Aorta (tissue), 5 donors: ENCODE data around the gene SPNS3. TPM values are rescaled to one million over a fixed set of nuclear protein-coding genes. Genes with fewer than 3 reads are reported as not detected.

Experiments
- ATAC-seq: fragments of 200-7000 bp; cut with Tn5 transposase; one replicate; pipeline ENCODE4 v1.9.1; 2022; ENCODE audit warnings: moderate library complexity; ENCODE audit not compliant: low FRiP score
- DNase-seq, 2 donors: peaks; one replicate each; pipeline ENCODE4 v3.0.0-alpha.2; 2020
- H3K27ac ChIP-seq, 2 donors: one replicate each; pipeline ENCODE4 v1.5.1; 2013; ENCODE audit warnings: low read length in 2 of 2, mild to moderate bottlenecking in 2 of 2, moderate library complexity in 2 of 2, control low read depth in 1 of 2, inconsistent platforms in 1 of 2, low read depth in 1 of 2
- H3K27me3 ChIP-seq, 2 donors: one replicate each; pipeline ENCODE4 v1.6.1; 2013; ENCODE audit warnings: control low read depth in 1 of 2, low read length in 1 of 2, mild to moderate bottlenecking in 1 of 2, moderate library complexity in 1 of 2; ENCODE audit not compliant: insufficient read depth in 2 of 2, control insufficient read depth in 1 of 2
- H3K36me3 ChIP-seq, 2 donors: one replicate each; pipeline ENCODE4 v1.6.1; 2013; ENCODE audit warnings: control low read depth in 1 of 2, low read length in 1 of 2, mild to moderate bottlenecking in 1 of 2; ENCODE audit not compliant: insufficient read depth in 2 of 2, control insufficient read depth in 1 of 2
- H3K4me1 ChIP-seq, 2 donors: one replicate each; pipeline ENCODE4 v1.6.1; 2013; ENCODE audit warnings: low read length in 2 of 2, control low read depth in 1 of 2, mild to moderate bottlenecking in 1 of 2, moderate library complexity in 1 of 2; ENCODE audit not compliant: insufficient read depth in 2 of 2, control insufficient read depth in 1 of 2
- H3K4me3 ChIP-seq, 2 donors: one replicate each; pipeline ENCODE4 v1.5.1; 2013; ENCODE audit warnings: low read length in 2 of 2, control low read depth in 1 of 2, mild to moderate bottlenecking in 1 of 2
- H3K9me3 ChIP-seq: one replicate; pipeline ENCODE4 v1.6.1; 2013; ENCODE audit warnings: mild to moderate bottlenecking, low read length; ENCODE audit not compliant: control insufficient read depth
- WGBS, 2 donors: extraction: QIAGEN DNeasy Blood & Tissue Kit; methylation state at CpG; one replicate each; pipeline ENCODE4 v1.1.7; 2013; 5-methylcytosine and 5-hydroxymethylcytosine counted together
- intact Hi-C, 2 donors: fragments of 100-400 bp; cut with DNase I; formaldehyde crosslinking; loops; one replicate each; pipeline versions ENCODE4 v1.14.2 to v1.15.0; 2022
- polyA plus RNA-seq, 2 donors: library from polyadenylated mRNA; stranded (reverse); fragments of 200-250 nt; gene quantifications; one replicate each; pipeline ENCODE4 v1.2.3, GENCODE V29; 2013
- total RNA-seq, 2 donors: library from RNA; stranded (reverse); fragmentation: NEBNext Ultra II Directional; extraction: Animal tissue kit (Norgen Biotek cat#: 25700); gene quantifications; one replicate each; pipeline ENCODE4 v1.2.1, GENCODE V29; 2021
- donor health status: healthy with polysubstance abuse.
- donor health status: Bipolar disorder and iron deficiency.
- donor health status: DM: no; HTN: no; CAD: no.
- donor health status: DM: no; HTN: no; CAD: no.
- donor health status: DM: yes; HTN: yes; CAD: no.

The SPNS3 gene
- total and polyA plus RNA-seq, 4 donors = 0.19 to 1.2 (median 0.25) TPM; not detected in 1

GRCh38 chr17:4448197-4448980 is 14.6 kb downstream of the SPNS3 start:
- intact Hi-C loops = no loop called here
- ATAC-seq = no peak

GRCh38 chr17:4449736-4450135 is 16.0 kb downstream of the SPNS3 start:
- ATAC-seq (no peak), DNase-seq (no peak)
- intact Hi-C loops = no loop called here
- no peaks in the 10 kb centered on the region for H3K9me3 ChIP-seq
- no peaks in the 10 kb centered on the region for H3K36me3 ChIP-seq
- no peaks in the 10 kb centered on the region for H3K4me1 ChIP-seq
- H3K27ac ChIP-seq = no peak overlapping the region
- H3K4me3 ChIP-seq = no peak overlapping the region
- H3K27me3 ChIP-seq = no peaks in the 10 kb centered on the region
- WGBS, 2 donors = 73 to 75% methylated on average over 11 of the region's 11 CpGs

More at GRCh38 chr17:4448197-4448980, 14.6 kb downstream of the SPNS3 start:
- H3K27ac ChIP-seq = no peak overlapping the region
- H3K9me3 ChIP-seq = no peaks in the 10 kb centered on the region
- DNase-seq = no peak
- no peak overlapping the region for H3K4me3 ChIP-seq
- 59 to 61% methylated on average over 11 of the region's 11 CpGs for WGBS, 2 donors
- no peaks in the 10 kb centered on the region for H3K4me1 ChIP-seq
- H3K36me3 ChIP-seq = no peaks in the 10 kb centered on the region
- no peaks in the 10 kb centered on the region for H3K27me3 ChIP-seq

GRCh38 chr17:4450710-4451316 is 17.1 kb downstream of the SPNS3 start:
- Histone ChIP-seq H3K27me3 (no peaks in the 10 kb centered on the region), H3K4me3 (no peak overlapping the region), H3K9me3 (no peaks in the 10 kb centered on the region), H3K36me3 (no peaks in the 10 kb centered on the region), H3K4me1 (no peaks in the 10 kb centered on the region), H3K27ac (no peak overlapping the region)
- intact Hi-C loops = no loop called here
- no peak for ATAC-seq
- WGBS, 2 donors = 85 to 90% methylated on average over 14 of the region's 14 CpGs
- no peak for DNase-seq

GRCh38 chr17:4453812-4454591 is 20.3 kb downstream of the SPNS3 start:
- intact Hi-C loops = no loop called here
- ATAC-seq = no peak
- H3K36me3 ChIP-seq = no peaks in the 10 kb centered on the region
- no peaks in the 10 kb centered on the region for H3K4me1 ChIP-seq
- H3K4me3 ChIP-seq = no peak overlapping the region
- H3K9me3 ChIP-seq = peaks cover 1% of the 10 kb centered on the region
- H3K27me3 ChIP-seq = no peaks in the 10 kb centered on the region
- 88 to 90% methylated on average over 9 of the region's 9 CpGs for WGBS, 2 donors
- DNase-seq = no peak
- no peak overlapping the region for H3K27ac ChIP-seq

GRCh38 chr17:4460661-4461060 is 26.9 kb downstream of the SPNS3 start:
- no peak overlapping the region for H3K27ac ChIP-seq
- H3K27me3 ChIP-seq = no peaks in the 10 kb centered on the region
- DNase-seq = no peak
- no peak for ATAC-seq
- 83 to 85% methylated on average over 5 of the region's 5 CpGs for WGBS, 2 donors
- H3K4me3 ChIP-seq = no peak overlapping the region
- H3K4me1 ChIP-seq = no peaks in the 10 kb centered on the region
- intact Hi-C loops = no loop called here
- H3K9me3 ChIP-seq = peaks cover 1% of the 10 kb centered on the region
- no peaks in the 10 kb centered on the region for H3K36me3 ChIP-seq

GRCh38 chr17:4463818-4464476 is 30.2 kb downstream of the SPNS3 start:
- WGBS, 2 donors = 41 to 46% methylated on average over 10 of the region's 10 CpGs
- Histone ChIP-seq H3K27ac (no peak overlapping the region), H3K27me3 (no peaks in the 10 kb centered on the region), H3K4me3 (no peak overlapping the region), H3K36me3 (no peaks in the 10 kb centered on the region), H3K9me3 (peaks cover under 1% of the 10 kb centered on the region), H3K4me1 (no peaks in the 10 kb centered on the region)
- ATAC-seq (no peak), DNase-seq (no peak)
- intact Hi-C loops = no loop called here

GRCh38 chr17:4465786-4466185 is 32.0 kb downstream of the SPNS3 start:
- no peak overlapping the region for H3K4me3 ChIP-seq
- no peaks in the 10 kb centered on the region for H3K9me3 ChIP-seq
- intact Hi-C loops = no loop called here
- H3K4me1 ChIP-seq = no peaks in the 10 kb centered on the region
- no peak for ATAC-seq
- H3K27me3 ChIP-seq = no peaks in the 10 kb centered on the region
- no peak overlapping the region for H3K27ac ChIP-seq
- no peaks in the 10 kb centered on the region for H3K36me3 ChIP-seq
- DNase-seq = no peak
- WGBS, 2 donors = 90 to 93% methylated on average over 8 of the region's 8 CpGs

- H3K4me3 ChIP-seq = no peak overlapping the region
- WGBS, 2 donors = 67 to 69% methylated on average over 7 of the region's 7 CpGs
- no peak for DNase-seq
Observed at GRCh38 chr17:4467287-4467686, 33.5 kb downstream of the SPNS3 start.

More at GRCh38 chr17:4467287-4467686, 33.5 kb downstream of the SPNS3 start:
- H3K4me1 ChIP-seq = no peaks in the 10 kb centered on the region
- no peaks in the 10 kb centered on the region for H3K36me3 ChIP-seq
- no peak overlapping the region for H3K27ac ChIP-seq
- intact Hi-C loops = no loop called here
- no peaks in the 10 kb centered on the region for H3K9me3 ChIP-seq
- no peak for ATAC-seq
- no peaks in the 10 kb centered on the region for H3K27me3 ChIP-seq
